ENCODE data around the gene ARPP21.

Gene ARPP21

DNA sequence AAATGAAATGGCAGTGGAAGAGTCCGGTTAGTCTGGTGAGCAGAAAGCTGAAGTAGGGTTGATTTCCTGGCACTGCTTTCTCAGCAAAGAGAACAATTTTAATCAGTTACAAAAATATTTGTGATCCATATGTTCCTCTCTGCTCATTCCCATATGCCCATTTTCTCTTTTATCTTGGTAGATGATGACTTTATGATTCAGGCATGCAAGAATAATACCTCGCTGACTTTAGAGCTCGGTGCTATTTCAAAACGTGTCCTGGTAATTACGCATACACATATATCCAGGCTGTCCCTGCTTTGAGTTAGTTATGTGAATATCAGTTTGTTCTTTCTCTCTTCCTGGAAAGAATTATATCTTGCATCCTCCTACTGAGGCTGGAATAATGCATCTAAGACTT, 38.5 kb downstream of the ARPP21 start:
- no peak for DNase-seq

DNA sequence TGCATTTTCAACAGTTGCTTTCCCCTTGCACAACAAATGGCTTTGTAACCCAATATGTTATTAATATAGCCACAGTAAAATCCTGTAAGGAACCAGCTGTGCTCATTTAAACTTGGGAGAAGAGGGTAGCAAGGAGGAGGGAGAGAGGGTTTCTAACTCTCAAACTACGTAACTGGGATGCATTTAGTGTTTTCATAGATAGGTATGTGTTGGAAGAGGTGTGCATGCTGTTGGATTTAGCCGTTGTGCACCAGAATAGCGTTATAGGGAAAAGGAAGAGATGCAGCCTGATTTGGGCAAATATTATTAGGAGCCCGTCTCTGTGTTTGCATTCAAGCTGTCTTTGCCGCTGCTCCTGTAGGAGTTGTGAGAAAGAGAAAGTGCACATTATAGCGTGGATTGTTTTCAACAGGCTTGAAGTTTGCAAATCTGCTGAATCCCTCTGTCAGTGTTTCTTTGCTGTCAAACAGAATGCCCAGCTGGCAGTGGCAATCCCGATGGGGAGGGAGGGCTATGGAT, 39.4 kb downstream of the ARPP21 start:
- no peak for DNase-seq

DNA sequence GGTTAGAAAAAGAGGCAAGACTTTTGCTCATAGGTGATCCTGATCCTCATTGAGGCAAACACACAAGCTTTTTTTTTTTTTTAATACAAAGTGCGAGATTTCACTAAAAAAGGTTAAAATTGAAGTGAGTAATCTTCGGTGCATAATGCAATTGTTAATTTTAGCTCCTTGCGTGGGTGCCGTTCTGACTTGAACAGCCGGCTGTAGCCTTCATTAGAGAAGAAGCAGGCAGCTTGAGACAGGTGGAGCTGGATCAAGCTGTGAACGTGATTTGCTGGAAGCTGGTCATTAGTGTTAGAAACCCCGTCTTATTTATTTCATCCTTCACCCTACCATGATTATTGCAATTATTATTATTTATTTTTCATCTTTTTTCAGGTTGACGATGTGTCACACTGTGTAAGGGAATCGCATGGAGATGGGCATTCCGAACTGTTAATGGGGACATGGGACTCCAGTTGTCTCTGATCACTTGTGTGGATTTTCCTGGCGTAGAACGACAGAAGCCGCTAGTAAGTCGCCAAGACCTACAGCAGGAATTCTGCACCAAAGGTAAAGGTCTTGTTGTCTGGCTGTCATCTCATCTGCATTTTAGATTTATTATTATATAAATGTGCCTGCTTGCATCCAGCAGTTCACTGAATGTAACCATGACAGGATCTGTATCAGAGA, 40.2 kb downstream of the ARPP21 start:
- DNase-seq: no peak

DNA sequence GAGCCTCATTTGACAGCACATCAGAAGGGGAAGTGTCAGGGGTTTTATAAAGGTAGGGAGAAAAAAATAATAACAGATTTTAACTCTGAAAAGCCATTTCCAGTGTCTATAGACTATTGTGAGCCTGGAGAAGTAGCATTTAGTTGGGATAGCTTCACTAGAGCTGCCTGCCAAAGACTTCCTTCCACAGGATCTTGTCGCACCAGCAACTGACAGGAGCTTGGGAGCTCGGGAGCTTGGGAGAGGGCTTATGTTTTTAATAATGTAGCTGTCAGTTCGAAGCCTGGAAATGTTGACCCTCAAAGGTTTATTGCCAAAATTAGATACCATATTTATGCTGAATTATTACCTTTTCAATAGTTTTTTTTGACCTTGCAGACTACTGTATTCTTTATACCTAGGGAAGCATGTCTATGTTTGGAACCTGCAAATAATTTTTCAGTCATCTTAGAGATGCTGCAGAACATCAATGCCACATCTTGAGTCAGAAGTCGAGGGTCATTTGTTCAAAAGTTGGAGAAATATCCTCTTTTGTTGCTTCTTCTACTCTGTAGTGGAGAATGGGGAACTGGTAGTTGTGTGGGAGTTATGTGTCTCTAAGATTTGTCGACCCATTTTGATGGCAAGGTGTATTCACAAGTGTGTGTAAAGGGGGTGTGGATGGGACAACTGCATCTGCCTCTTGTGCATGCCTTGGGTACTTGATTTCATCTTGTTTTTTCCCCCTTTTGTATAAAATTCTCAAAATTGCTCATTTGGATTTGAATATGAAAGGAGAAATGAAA, 41.7 kb downstream of the ARPP21 start:
- no peak for DNase-seq

DNA sequence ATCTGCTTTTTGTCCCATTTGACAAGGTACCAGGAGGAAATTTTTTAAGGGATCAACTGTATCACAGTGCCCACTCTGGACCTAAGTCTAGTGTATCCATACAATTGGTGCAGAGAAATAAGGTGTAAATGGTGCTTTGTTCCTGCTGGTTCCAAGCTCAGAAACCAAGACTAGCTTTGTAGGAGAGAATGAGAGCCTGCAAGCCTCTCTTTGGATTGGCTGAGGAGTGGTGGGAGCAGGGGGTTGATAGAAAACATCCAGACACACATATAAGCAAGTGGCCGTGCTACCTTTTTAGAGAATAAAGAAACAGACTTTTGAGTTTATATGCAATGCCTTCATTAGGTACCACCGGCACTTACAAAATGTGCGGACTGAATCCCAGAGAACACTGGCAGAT, 45.8 kb downstream of the ARPP21 start:
- DNase-seq: no peak

DNA sequence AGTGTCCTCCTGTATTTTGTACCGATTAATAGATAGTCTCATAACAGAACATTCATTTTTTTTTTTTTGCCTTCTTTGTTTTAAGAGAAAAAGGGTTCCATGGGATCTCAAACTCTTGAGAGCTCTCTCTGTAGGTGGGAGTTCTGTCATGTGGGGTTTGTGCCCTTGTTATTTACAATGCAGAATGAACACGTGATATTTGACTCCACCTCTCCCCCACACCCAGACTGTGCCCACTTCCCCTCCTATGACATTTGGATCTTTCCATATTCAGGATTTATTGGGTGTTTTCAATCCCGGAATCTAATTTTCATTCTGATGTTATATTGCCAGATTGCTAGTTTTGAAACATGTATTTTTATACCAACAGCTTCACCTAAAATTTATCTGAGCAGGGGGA, 49.5 kb downstream of the ARPP21 start:
- DNase-seq: no peak

DNA sequence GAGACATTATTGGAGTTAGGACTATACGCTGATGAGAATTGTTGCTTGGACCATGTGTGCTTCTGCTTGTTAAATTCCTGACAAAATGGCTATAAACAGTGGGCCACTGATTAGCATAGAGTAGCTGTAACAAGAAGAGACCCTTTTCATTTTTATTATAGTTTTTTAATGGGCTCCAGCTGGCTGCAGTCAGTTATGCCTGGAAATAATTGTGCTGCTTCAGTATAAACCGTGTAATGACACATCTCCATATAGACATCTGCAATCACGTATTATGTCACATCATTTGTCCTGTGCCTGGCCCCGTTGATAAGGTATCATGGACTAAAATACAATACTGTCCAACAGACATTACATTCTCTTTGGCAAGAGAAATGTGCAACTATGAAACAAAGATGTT, 50.9 kb downstream of the ARPP21 start:
- no peak for DNase-seq

DNA sequence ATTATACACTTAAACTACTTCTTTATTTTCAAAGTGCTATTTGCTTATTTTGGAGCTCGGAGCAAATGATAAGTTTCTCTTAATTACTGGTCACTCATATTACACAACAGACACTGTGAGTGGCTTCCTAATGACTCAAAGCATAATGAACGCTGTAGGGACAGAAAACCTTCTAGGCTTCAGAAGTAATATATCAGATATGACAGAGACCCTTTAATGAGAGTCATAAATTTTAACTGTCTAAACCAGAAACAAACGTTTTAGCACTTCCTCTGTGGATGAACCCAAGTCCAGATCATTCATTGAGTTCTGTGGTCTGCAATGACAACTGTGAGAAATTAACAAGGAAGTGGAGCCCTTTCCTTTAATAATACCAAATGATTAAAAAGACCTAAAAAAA, 66.6 kb downstream of the ARPP21 start:
- no peak for DNase-seq

DNA sequence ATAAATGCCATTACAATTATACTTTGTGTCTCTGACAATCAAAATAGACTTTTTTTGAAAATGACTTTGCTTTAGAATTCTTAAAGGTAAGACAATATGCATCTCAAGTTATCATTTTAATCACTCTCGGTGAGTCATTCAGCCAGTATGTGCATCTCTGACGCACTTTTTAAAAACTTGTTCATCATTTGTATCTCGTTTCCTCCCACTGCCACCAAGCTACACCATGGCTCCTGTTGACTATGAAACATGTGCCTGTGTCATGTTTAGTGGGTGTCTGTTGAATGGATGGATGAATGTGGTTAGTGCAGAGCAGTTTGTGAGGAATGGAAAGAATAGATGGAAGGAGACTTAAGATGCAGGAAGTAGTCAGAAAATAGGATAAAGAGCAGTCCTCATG, 68.6 kb downstream of the ARPP21 start:
- DNase-seq: no peak

DNA sequence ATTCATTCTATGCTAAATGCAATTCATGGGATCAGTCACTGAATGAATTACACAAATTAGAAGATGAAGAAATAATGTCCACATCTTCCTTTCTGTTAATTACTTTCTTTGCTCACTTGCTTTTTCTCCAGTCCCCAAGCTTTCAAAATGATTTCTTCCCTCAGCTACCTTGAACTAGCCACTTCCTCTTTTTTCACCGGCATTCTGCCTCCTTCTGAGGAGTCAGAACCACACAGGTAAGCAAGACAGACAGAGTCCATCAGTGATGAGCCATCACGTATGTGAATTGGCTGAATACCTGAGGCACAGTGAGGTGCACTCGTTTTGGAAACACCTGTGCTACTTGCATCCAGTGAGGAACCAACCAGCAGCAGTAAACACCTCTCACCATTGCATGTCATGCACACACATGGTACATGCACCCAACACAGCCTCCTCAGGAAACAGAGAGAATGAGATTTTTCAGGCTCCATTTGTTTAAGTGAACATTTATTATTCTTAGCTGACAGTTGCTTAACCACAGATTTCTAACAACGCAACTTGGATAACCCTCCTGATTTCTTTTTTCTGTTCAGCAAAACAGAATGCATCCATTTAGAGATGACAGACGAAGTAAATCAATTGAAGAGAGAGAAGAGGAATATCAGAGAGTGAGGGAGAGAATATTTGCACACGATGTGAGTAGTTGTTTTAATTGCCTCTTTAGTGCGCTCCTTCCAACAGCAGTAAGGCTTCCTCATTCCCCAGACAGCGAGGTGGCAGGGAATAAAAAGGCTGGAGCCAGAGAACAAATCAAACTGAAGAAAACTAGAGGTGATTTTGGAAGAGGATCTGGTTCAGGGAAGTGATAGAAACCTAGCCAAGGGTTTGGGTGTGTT, 69.3 kb downstream of the ARPP21 start:
- no peak for DNase-seq

DNA sequence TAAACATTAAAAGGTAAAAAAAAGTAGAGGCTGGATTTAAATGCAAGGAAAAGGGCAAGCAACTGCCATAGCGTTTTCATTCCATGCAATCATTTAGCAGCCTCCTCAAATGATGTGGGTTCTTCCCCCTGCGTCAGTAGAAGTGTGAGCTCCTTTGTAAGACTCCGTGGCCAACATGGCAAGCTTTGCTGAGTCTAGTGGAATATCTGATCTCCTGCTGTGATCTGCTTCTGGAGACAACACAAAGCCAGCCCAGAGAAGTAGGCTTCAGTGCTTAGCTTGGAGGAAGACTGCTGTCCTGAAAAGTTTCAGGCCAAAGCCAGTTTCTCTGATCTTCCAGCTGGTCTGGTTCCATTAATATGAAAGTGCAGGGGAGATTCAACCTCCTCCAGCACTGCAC, 70.4 kb downstream of the ARPP21 start:
- no peak for DNase-seq

DNA sequence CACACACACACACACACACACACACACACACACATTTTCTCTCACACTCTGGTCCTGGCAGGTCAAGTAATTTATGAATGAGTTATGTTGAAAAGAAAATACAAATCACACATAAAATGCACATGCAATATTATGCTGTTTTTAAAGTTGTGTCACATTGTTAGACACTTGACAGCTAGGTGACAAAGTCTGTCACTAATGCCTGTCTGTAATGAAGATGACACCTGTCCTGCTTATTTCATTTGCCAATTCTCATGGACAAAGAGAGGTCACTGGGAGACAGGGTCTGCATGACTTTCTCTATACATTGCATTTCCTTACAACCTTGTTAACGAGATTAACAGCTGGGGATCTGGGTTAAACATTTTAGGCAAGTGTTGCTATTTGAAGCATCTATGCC, 71.2 kb downstream of the ARPP21 start:
- no peak for DNase-seq

DNA sequence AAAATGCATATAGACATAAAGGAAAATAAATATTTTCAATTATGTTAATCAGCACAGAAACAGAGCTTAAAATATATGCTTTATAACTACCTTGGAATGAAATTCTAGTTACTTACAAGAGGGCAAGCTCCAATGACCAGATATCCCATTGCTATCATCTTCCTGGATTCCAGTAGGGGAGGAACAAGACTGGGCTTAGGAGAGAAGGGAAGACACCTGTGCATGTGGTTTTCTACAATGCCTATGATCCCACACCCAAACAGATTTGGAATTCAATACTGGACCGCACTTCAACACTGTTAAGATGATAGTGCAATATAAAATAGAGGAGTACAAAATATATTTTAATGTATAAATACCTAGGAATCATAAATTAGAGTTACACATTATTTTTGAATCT, 79.6 kb downstream of the ARPP21 start:
- no peak for DNase-seq

DNA sequence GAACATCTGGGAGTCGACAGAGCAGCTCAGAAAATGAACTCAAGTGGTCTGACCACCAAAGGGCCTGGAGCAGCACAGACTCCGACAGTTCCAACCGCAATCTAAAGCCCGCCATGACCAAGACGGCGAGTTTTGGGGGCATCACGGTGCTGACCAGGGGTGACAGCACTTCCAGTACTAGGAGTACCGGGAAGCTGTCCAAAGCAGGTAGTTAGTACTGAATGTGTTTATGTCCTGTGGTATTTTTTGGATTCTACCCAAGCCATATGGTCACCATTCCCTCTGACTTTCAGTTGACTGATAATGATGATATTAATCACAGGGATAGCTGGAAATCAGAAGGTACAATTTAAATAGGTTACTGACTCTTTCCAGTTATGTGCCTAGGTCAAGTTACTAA, 82.3 kb downstream of the ARPP21 start:
- DNase-seq: no peak

DNA sequence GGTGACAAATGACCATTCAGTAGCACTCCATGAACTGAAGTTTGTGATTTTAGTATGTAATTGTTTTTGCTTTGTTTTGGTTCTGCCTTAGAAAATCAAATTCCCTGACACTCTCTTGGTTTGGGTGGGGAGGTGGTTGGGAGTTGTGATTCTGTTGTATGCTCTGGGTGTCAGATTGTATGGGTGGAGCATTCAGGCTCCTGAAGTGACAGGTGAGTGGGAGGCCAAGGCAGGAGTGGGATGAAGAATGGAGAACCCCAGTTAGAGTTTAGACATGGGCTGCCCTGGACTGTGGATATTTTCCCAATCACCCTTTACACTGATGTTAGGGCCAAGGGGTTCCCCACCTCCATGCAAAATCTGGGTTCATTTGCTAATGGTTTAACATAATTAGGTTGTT, 83.6 kb downstream of the ARPP21 start:
- DNase-seq: no peak

DNA sequence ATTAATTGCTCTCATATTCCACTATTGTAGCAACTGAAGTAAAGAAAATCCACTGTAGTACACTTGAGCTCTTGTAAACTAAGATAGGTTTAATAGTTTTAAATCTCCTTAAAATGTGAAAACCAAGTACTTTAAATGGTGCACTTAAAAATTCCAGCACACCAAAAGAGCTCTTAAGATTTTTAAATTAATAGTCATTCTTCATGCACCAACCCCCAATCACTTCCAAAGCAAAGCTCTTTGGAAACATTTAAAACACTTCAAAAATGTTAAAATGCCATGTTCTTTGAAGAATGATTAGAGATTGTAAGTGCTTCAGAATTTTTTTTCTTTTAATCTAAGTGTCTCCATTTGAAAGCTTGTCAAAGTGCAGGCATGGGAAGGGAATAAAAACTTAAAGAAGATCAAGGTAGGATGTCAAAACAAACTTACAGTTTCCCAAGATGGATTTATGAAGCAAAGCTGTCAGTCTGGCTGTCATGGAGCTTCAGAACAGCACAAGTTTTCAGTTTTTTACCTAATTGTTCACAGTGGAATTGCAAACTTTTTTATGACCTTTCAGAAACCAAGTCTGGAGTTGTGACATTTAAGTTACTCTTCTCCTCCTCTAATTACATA, 84.3 kb downstream of the ARPP21 start:
- no peak for DNase-seq

DNA sequence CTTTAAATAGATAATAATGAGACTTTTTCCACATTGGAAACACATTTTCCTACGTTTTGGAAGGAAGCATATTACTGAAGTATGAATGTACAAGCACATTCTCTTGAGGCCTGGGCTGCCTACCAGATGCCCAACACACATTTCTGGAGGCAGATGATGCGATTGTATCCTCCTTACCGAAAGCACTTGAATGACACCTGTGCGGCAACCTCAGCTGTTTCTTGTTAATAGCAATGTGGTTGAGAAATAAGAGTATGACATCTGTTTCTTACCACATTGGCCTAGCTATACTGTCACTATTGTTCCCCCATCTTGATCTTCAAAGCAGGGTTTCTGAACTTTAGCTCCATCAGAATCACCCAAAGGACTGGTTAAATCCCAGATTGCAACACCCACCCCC, 84.8 kb downstream of the ARPP21 start:
- no peak for DNase-seq

DNA sequence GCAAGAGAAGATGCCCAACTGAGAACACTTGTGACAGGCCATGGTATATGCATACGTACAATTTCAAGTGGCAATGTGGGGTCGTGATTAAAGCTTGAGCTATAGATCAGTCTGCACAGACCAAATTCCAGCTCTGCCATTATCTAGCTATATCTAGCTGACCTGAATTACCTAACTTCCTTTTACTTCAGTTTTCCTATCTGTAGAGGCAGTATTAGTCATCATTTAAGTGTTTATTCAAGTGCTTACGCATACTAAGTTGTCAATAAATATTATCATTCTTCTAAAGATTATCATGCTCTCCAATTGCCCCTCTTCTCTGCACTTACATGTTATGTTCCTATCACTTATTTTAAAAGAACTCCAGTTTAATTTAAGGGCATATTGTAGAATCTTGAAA, 87.9 kb downstream of the ARPP21 start:
- DNase-seq: no peak

DNA sequence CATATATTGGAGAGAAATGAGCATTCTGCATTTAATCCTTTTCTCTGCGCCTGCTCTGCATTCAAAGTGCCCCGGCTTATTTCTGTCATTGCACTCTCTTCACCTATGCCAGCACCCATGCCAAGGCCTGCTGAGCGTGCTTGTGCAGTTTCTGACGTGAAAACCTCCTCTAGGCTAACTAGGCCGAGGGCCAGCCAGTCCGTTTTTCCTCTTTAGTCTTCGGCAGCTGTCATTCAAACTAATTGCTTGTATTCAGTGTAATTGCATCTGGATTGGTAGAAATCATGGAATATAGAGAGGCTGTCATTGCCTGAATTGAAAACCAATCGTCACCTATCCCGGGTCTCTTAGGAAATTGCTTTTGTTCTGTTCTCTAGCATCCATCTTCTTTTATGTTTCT, 94.0 kb downstream of the ARPP21 start:
- DNase-seq: no peak

DNA sequence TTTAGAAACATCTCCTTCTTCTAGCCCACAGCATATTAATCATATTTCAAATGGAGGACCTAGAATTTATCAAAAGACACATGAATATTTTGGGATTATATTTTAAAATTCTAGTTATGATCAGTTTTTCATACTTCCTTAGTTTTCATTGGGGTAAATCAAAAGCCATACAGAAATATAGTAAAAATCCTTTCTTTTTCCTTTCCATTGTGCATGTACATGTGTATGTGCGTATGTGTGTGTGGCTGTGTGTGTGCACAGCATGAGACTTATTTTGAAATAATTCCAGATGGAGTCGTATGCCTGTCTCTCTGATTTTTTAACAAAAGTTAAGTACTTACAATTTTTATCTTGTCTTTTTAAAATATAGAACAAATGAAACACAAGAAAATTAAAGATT, 94.5 kb downstream of the ARPP21 start:
- DNase-seq: no peak

DNA sequence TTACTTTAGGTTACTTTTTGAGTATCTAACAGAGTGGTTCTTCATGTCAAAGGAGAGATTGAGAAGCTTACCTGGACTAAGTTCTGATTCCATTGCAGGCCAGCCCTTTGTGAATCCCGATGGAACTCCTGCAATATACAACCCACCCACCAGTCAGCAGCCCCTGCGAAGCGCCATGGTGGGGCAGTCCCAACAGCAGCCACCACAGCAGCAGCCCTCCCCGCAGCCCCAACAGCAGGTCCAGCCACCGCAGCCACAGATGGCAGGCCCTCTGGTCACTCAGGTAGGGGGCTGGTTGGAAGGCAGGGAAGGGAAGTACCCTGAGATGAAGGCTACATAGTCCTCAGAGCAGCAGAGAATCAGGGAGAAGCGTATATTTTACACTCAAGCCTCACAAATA, 97.8 kb downstream of the ARPP21 start:
- no peak for DNase-seq

DNA sequence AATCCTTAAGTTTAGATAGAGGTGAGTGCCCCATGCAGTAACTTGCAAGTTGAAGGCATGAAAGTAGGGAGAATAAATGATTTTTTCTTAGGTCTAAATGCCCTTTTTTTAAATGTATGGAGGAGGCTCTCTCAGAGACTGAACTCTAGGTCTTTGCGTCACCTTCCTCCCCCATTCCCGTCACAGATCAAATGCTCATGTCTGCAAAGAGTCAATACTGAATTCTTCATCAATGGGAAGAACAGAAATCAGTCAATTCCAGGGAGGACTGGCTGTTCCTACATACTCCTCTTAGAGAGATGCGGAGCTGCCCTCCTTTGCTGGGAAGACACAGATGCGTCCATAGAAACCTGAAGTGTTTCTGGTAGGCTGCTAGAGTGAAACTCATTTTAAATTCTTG, 98.2 kb downstream of the ARPP21 start:
- no peak for DNase-seq
